AG09319 (cell line): Measurements from ENCODE around the gene HNRNPH2.

Experiments
- DNase-seq: peaks from one replicate; pipeline ENCODE4 v3.0.0-alpha.2; 2010; ENCODE audit warnings: low read depth; ENCODE audit errors: extremely low read depth
- TF ChIP-seq, protein P1 (sequence below): IDR thresholded peaks from 2 replicates; pipeline ENCODE4 v1.5.1; 2011; ENCODE audit warnings: low read depth, mild to moderate bottlenecking, inconsistent platforms, low read length, moderate library complexity

The HNRNPH2 gene

DNA sequence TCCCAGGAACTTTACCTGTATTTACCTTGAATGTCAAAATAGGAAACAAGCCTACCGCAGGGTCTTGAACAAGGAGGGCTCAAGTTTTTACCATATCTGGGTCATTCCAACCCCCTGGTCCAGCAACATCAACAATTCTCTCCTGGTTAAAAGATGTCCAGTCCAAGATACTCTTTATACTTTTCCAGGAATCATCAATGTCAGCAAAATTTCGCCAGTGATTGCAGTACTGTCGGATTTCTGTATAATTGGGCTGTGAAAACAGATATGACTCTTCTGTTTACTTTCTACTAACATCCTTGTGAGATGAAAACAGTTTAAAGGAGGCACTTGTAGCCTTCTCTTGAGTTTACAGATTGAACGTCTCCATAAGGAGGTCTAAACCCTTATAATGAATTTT lies 9.3 kb upstream of the HNRNPH2 start:
- no peak for DNase-seq
- TF ChIP-seq, protein P1, sequence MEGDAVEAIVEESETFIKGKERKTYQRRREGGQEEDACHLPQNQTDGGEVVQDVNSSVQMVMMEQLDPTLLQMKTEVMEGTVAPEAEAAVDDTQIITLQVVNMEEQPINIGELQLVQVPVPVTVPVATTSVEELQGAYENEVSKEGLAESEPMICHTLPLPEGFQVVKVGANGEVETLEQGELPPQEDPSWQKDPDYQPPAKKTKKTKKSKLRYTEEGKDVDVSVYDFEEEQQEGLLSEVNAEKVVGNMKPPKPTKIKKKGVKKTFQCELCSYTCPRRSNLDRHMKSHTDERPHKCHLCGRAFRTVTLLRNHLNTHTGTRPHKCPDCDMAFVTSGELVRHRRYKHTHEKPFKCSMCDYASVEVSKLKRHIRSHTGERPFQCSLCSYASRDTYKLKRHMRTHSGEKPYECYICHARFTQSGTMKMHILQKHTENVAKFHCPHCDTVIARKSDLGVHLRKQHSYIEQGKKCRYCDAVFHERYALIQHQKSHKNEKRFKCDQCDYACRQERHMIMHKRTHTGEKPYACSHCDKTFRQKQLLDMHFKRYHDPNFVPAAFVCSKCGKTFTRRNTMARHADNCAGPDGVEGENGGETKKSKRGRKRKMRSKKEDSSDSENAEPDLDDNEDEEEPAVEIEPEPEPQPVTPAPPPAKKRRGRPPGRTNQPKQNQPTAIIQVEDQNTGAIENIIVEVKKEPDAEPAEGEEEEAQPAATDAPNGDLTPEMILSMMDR = no peak

DNA sequence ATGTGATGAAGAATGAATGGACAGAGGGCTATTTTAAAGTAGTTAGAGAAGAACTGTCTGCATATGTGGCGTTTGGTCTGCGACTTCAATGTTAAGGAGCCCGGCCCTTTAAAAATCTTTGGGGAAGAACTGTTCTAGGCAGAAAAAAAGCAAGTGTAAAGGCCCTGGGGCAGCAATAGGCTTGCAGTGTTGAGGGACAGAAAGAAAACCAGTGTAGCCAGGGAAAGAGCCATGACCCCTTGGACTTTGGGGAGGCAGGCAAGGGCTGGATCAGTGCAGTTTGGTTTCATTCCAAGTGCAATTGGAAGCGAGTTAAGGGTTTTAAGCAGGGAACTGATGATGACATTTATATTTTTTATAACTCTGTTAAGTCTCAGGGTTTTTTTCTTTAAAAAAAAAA lies 8.2 kb upstream of the HNRNPH2 start:
- DNase-seq = no peak
- TF ChIP-seq, protein P1 = no peak

DNA sequence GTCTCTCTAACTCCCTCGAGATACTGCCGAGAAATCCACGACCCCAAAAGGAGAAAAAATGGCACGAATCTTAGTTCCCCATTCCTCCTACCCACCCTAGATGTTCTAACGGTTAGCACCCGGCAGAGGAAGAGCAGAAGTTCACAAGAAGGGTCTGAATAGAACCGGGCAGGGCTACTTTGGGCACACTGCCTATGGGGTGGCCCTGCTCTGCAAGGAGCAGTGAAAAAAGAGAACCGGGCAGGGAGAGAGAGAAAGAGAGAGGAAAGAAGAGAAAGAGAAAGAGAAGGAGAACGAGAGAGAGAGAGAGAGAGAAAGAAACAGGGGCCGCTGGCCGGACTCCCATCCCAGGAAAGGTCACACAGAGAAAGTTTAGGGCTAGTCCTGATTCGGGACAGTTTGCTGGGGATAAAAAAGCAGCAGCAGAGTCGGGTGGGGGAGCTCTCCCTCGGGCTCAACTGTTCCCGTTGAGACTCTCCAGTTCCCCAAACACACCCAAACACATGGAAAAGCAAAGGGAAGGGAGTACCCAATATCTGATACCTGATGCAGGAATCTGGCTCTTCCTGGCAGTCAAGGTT lies 765 bp upstream of the HNRNPH2 start:
- TF ChIP-seq, protein P1 = no peak
- no peak for DNase-seq

DNA sequence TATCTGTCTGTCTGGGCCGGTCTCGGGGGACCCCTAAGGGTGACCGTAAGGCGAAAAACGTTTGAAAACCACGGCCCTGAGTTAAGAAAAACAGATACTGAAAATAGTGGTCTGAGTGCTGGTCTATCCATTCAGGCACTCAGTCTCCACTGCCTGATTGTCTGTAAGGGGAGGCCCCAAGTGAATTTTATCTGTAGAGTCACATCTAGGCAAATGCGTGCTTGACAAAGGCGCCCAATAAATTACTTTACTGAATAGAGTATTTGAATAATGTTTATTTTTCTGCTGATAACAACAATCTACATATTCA lies 465 bp downstream of the HNRNPH2 start:
- DNase-seq = no peak
- TF ChIP-seq, protein P1 = no peak

DNA sequence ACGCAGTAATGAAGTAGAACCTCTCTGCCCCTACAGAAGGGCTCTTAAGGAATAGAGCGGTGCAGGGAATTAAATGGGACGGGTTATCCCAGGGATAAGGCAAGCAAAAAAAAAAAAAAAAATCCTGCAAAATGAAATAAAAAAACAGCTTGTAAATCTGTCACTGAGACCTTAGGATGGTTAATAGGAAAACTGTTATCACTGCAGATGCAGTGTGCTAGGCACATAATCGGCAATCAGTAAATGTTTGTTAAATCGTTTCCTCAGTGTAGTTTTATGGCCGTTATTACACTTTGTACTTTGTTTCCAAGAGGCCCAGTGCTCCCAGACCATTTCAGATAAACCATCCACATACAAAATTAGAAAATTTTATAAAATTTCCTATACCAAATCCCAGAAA lies 1.0 kb downstream of the HNRNPH2 start:
- TF ChIP-seq, protein P1 = no peak
- no peak for DNase-seq

DNA sequence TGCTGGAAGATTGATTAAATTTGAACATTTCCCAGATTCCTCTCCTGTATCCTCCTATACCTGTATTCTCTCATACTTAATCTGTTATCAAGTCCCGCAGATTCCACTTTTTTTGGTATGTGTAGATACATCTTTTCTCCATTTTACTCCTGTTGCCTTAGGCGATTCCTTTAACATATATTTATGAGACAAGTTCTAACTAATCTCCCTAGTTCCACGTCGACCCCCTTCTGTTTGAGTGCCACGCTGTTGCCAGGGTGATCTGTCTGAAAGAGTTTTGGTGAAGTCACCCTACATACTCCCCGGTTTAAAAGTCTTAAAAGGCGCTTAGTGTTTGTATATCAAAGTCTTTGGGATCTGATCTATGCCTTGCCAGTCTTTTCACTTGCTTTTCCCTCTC lies 2.4 kb downstream of the HNRNPH2 start:
- TF ChIP-seq, protein P1 = no peak
- no peak for DNase-seq

DNA sequence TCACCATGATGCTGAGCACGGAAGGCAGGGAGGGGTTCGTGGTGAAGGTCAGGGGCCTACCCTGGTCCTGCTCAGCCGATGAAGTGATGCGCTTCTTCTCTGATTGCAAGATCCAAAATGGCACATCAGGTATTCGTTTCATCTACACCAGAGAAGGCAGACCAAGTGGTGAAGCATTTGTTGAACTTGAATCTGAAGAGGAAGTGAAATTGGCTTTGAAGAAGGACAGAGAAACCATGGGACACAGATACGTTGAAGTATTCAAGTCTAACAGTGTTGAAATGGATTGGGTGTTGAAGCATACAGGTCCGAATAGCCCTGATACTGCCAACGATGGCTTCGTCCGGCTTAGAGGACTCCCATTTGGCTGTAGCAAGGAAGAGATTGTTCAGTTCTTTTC lies 4.0 kb downstream of the HNRNPH2 start:
- DNase-seq = no peak
- TF ChIP-seq, protein P1 = no peak
